ENCODE measurements around the gene MVB12B. TPM values are rescaled to one million over a fixed set of nuclear protein-coding genes. Genes with fewer than 3 reads are reported as not detected.
A peak's percentile ranks its signal among the peaks of the same experiment; 100 is the strongest.

MVB12B gene
- total RNA-seq, 1 experiment from 2014 or later: 10.9 TPM

- H3K27ac ChIP-seq (ENCODE audit: low read depth, low read length): 0 out of 2 replicates have a peak overlapping the region, but pooled peaks have one; percentile 11
- H3K9me2 ChIP-seq (ENCODE audit: insufficient read depth): no peaks in the 10 kb centered on the region
- H2AFZ ChIP-seq (ENCODE audit: low read depth, low read length, poor library complexity, severe bottlenecking): no peak overlapping the region
- H3K4me2 ChIP-seq (ENCODE audit: low read length): peak overlapping the region; percentile 50
- BruUV-seq (replicated peaks): no TSS peak
- H3K4me3 ChIP-seq (replicated peaks in 1 of 2; ENCODE audit: low read depth in 1 of 2, low read length in 2 of 2): no peak overlapping the region
- CTCF ChIA-PET: no interaction called here
- H3K36me3 ChIP-seq (ENCODE audit: control insufficient read depth in 1 of 2, insufficient read depth in 2 of 2, low read length in 2 of 2): no peaks in the 10 kb centered on the region
- H3K4me1 ChIP-seq (ENCODE audit: control insufficient read depth in 1 of 2, insufficient read depth in 2 of 2, low read length in 2 of 2): peaks cover 9 to 27% of the 10 kb centered on the region in 2 experiments
- peak; percentile 15 for DNase-seq (ENCODE audit: low read depth, low spot score)
- H3K79me2 ChIP-seq (ENCODE audit: insufficient read depth, low read length): no peaks in the 10 kb centered on the region
- H3K9ac ChIP-seq (ENCODE audit: low read length): no peak overlapping the region
- RAD21 ChIA-PET (ENCODE audit: low non-redundant PET in 1 of 2, low total read pairs in 2 of 2, uncharacterized antibody in 2 of 2, unreplicated experiment in 2 of 2): interaction anchor here in 1 of 2 experiments (0.6 kb wide), 1 partner anchor 860 kb away, joined by 3 read pairs; no protein-coding TSS in a partner anchor
- no peaks in the 10 kb centered on the region for H3K27me3 ChIP-seq (ENCODE audit: insufficient read depth, low read length)
- no peaks in the 10 kb centered on the region for H4K20me1 ChIP-seq (ENCODE audit: insufficient read depth)
- peak; percentile 74 for ATAC-seq
- TF ChIP-seq CBX3 (IDR thresholded peaks at IDR 0.05; ENCODE audit: low read depth) (peak; percentile 65; the same call in 1 of the 2 replicates), CEBPB (IDR thresholded peaks at IDR 0.05; ENCODE audit: low read depth) (peak; percentile 79), FOSL1 (IDR thresholded peaks at IDR 0.05; ENCODE audit: low read depth) (peak; percentile 90), SP1 (IDR thresholded peaks at IDR 0.05; ENCODE audit: low read depth) (peak; percentile 66), JUND (IDR thresholded peaks at IDR 0.05) (peak; percentile 81), MAX (IDR thresholded peaks at IDR 0.05) (peak; percentile 16), RAD21 (IDR thresholded peaks at IDR 0.05; ENCODE audit: low read depth) (no peak; the same call in 1 of the 2 replicates)
- TF ChIP-seq, protein P1, sequence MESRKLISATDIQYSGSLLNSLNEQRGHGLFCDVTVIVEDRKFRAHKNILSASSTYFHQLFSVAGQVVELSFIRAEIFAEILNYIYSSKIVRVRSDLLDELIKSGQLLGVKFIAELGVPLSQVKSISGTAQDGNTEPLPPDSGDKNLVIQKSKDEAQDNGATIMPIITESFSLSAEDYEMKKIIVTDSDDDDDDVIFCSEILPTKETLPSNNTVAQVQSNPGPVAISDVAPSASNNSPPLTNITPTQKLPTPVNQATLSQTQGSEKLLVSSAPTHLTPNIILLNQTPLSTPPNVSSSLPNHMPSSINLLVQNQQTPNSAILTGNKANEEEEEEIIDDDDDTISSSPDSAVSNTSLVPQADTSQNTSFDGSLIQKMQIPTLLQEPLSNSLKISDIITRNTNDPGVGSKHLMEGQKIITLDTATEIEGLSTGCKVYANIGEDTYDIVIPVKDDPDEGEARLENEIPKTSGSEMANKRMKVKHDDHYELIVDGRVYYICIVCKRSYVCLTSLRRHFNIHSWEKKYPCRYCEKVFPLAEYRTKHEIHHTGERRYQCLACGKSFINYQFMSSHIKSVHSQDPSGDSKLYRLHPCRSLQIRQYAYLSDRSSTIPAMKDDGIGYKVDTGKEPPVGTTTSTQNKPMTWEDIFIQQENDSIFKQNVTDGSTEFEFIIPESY (IDR thresholded peaks at IDR 0.05; ENCODE audit: extremely low read depth, insufficient replicate concordance, low read length): no peak
- TF ChIP-seq, protein P2, sequence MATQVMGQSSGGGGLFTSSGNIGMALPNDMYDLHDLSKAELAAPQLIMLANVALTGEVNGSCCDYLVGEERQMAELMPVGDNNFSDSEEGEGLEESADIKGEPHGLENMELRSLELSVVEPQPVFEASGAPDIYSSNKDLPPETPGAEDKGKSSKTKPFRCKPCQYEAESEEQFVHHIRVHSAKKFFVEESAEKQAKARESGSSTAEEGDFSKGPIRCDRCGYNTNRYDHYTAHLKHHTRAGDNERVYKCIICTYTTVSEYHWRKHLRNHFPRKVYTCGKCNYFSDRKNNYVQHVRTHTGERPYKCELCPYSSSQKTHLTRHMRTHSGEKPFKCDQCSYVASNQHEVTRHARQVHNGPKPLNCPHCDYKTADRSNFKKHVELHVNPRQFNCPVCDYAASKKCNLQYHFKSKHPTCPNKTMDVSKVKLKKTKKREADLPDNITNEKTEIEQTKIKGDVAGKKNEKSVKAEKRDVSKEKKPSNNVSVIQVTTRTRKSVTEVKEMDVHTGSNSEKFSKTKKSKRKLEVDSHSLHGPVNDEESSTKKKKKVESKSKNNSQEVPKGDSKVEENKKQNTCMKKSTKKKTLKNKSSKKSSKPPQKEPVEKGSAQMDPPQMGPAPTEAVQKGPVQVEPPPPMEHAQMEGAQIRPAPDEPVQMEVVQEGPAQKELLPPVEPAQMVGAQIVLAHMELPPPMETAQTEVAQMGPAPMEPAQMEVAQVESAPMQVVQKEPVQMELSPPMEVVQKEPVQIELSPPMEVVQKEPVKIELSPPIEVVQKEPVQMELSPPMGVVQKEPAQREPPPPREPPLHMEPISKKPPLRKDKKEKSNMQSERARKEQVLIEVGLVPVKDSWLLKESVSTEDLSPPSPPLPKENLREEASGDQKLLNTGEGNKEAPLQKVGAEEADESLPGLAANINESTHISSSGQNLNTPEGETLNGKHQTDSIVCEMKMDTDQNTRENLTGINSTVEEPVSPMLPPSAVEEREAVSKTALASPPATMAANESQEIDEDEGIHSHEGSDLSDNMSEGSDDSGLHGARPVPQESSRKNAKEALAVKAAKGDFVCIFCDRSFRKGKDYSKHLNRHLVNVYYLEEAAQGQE (IDR thresholded peaks at IDR 0.05; ENCODE audit: low read depth): no peak
- POLR2A ChIA-PET: no interaction called here
- intact Hi-C loops (cut with micrococcal nuclease): no loop called here
- no peaks in the 10 kb centered on the region for H3K9me3 ChIP-seq (ENCODE audit: control insufficient read depth in 1 of 2, insufficient read depth in 1 of 2, low read depth in 1 of 2, low read length in 2 of 2)
Observed at GRCh38 chr9:126420643-126421564, 94.3 kb downstream of the MVB12B start.

Data from HCT116 (cell line).